Testis (tissue), 3 donors: ENCODE results near the gene NEAT1. TPM values are rescaled to one million over a fixed set of nuclear protein-coding genes. Genes with fewer than 3 reads are reported as not detected.

Experiments used
- DNase-seq: peaks from one replicate; pipeline ENCODE4 v3.0.0-alpha.2; 2019
- H3K27ac ChIP-seq, 2 donors: fragments of 200-600 bp; sonication (generic); one replicate each; pipeline ENCODE4 v1.5.1; 2019
- H3K27me3 ChIP-seq: fragments of 200-600 bp; sonication (generic); one replicate; pipeline ENCODE4 v1.5.1; 2019
- H3K36me3 ChIP-seq: fragments of 200-600 bp; sonication (generic); one replicate; pipeline ENCODE4 v1.5.1; 2017; ENCODE audit warnings: low read depth; ENCODE audit errors: missing control alignments
- H3K4me1 ChIP-seq: fragments of 200-600 bp; sonication (generic); one replicate; pipeline ENCODE4 v1.5.1; 2019
- H3K4me3 ChIP-seq, 2 donors: fragments of 200-600 bp; sonication (generic); one replicate each; pipeline ENCODE4 v1.5.1; 2017 to 2019
- H3K9me3 ChIP-seq: fragments of 200-600 bp; sonication (generic); one replicate; pipeline ENCODE4 v1.5.1; 2017
- CTCF ChIP-seq, 3 experiments: fragments of 450-650 bp in 2 of 3; fragments of 200-600 bp in 1 of 3; sonication (generic) in 1 of 3; IDR thresholded peaks; one replicate each; pipeline ENCODE4 v1.5.1; 2016 to 2019; ENCODE audit warnings: antibody characterized with exemption in 3 of 3, mild to moderate bottlenecking in 2 of 3, moderate library complexity in 1 of 3
- POLR2A ChIP-seq: fragments of 450-650 bp; IDR thresholded peaks from one replicate; pipeline ENCODE4 v1.6.1; 2017; ENCODE audit warnings: antibody characterized with exemption, mild to moderate bottlenecking, moderate library complexity
- WGBS, 2 donors: methylation state at CpG; one replicate each; pipeline ENCODE4 v1.1.5; 2018; 5-methylcytosine and 5-hydroxymethylcytosine counted together
- intact Hi-C: fragments of 100-400 bp; cut with DNase I; formaldehyde crosslinking; loops from one replicate; pipeline ENCODE4 v1.15.1; 2023; ENCODE audit warnings: low total_unique reads
- polyA plus RNA-seq: library from polyadenylated mRNA; stranded (reverse); fragments of 350-450 nt; fragmentation: Illumina TruSeq; extraction: RNeasy Lipid Tissue Mini Kit (QIAGEN cat#74804); gene quantifications from one replicate; pipeline ENCODE4 v1.2.3, GENCODE V29; 2014; ENCODE audit warnings: low read depth, low replicate concordance; ENCODE audit not compliant: insufficient read depth
- total RNA-seq, 2 donors: library from RNA; depleted of rRNA; stranded (reverse); fragments of >200 nt; gene quantifications; one replicate each; pipeline ENCODE4 v1.2.3, GENCODE V29; 2016

The NEAT1 gene
- total and polyA plus RNA-seq, 3 donors from 2014 or later = 189 to 243 (median 230) TPM

- Histone ChIP-seq H3K4me1 (peaks cover 43% of the 10 kb centered on the region), H3K4me3 (no peak overlapping the region), H3K9me3 (no peaks in the 10 kb centered on the region), H3K27me3 (no peaks in the 10 kb centered on the region), H3K27ac (peak overlapping the region; percentile 42 to 96), H3K36me3 (no peaks in the 10 kb centered on the region)
- no peak for TF ChIP-seq POLR2A
- no peak for TF ChIP-seq CTCF (IDR thresholded peaks at IDR 0.05)
- 29 to 47% methylated on average over 6 of the region's 6 CpGs for WGBS, 2 donors
- intact Hi-C loops = no loop called here
- DNase-seq = peak; percentile 16
Measured at GRCh38 chr11:65430406-65431217, 8.0 kb downstream of the NEAT1 start.

DNA sequence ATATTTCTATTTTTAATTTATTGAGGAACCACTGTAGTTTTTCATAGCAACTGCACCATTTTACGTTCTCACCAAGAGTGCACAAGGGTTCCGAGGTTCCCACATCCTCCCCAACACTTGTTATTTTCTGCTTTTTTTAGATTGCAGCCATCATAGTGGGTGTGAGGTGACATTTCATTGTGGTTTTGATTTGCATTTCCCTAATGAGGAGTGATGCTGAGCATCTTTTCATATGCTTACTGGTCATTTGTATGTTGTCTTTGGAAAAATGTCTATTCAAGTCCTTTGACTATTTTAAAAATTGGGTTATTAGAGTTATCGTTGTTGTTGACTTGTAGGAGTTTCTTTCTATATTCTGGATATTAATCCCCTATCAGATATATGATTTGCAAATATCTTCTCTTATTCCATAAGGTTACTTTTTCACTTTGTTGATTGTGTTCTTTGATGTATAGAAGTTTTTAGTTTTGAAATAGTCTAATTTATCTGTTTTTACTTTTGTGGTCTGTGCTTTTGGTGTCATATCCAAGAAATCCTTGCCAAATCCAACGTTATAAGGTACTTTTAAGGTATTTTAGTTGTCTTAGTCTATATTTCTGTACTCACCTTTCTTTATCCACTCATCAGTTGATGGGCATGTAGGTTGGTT is 9.0 kb downstream of the NEAT1 start:
- intact Hi-C loops = no loop called here

DNA sequence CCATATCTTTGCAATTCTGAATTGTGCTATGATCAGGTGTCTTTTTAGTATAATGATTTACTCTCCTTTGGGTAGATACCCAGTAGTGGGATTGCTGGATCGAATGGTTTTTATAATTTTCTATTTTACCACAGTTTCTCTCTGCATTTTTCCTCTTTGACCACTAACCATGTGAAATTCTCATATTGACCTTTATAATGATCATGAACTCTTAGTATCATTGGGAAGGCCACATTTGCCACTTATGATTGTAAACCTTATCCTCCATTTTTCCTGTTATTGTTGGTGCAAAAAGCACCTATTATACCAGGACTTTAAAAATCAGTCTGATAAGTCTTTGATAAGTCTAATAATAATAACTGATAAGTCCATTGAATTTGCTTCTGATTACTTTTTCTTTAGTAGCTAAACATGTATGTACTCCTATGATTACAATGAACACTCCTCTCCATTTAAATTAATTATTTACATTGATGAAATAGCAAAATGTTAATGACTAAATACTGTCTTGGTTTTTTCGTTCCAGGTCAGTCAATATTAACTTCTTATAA is 9.6 kb downstream of the NEAT1 start:
- Histone ChIP-seq H3K9me3 (no peaks in the 10 kb centered on the region), H3K27ac (peak overlapping the region in 1 of 2 donors; percentile 6), H3K4me1 (peaks cover 41% of the 10 kb centered on the region), H3K4me3 (no peak overlapping the region), H3K27me3 (no peaks in the 10 kb centered on the region), H3K36me3 (no peaks in the 10 kb centered on the region)
- TF ChIP-seq CTCF (IDR thresholded peaks at IDR 0.05) (no peak), POLR2A (no peak)
- WGBS, 2 donors = 71 to 73% methylated on average over 2 of the region's 2 CpGs
- DNase-seq = no peak
- intact Hi-C loops = no loop called here

More for the DNA sequence above, 9.0 kb downstream of the NEAT1 start:
- Histone ChIP-seq H3K4me3 (no peak overlapping the region), H3K27me3 (no peaks in the 10 kb centered on the region), H3K36me3 (no peaks in the 10 kb centered on the region), H3K27ac (peak overlapping the region in 1 of 2 donors; percentile 96), H3K9me3 (no peaks in the 10 kb centered on the region), H3K4me1 (peaks cover 43% of the 10 kb centered on the region)
- DNase-seq = peak; percentile 12
- 40 to 41% methylated on average over 4 of the region's 4 CpGs for WGBS, 2 donors
- TF ChIP-seq CTCF (IDR thresholded peaks at IDR 0.05) = no peak
- no peak for TF ChIP-seq POLR2A

DNA sequence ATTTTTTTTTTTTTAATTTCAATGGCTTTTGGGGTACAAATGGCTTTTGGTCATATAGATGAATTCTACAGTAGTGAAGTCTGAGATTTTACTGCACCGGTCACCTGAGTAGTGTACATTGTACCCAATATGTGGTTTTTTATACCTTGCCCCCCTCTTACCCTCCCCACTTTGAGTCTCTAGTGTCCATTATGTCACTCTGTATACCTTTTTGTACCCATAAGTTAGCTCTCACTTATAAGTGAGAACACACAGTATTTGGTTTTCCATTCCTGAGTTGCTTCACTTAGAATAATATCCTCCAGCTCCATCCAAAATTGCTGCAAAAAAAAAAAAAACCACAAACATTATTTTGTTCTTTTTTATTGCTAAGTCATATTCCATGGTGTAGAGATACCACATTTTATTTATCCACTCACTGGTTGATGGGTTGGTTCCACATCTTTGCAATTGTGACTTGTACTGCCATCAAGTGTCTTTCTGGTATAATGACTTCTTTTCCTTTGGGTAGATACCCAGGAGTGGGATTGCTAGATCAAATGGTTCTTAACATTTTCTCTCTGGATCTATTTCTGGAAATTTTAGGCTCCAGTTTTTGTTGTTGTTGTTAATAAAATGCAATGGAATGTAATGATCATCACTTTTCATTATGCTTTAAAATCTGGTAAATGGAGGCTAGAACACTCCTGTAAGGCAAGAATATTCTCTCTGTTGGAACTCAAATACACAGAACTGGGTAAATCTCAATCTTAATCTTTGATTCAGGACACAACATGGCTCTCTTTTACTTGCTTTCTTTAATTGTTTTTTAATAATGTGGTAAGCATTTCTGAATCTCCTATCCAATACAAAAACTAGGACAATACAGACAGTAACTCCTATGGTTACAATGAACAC is 10.3 kb downstream of the NEAT1 start:
- H3K27ac ChIP-seq = no peak overlapping the region
- no peaks in the 10 kb centered on the region for H3K27me3 ChIP-seq
- no peak for TF ChIP-seq POLR2A
- TF ChIP-seq CTCF (IDR thresholded peaks at IDR 0.05) = peak in 2 of 3 experiments; percentile 5 to 24
- no peak overlapping the region for H3K4me3 ChIP-seq
- WGBS, 2 donors = 94 to 95% methylated on average over 1 of the region's 1 CpG
- no peaks in the 10 kb centered on the region for H3K36me3 ChIP-seq
- DNase-seq = no peak
- intact Hi-C loops = no loop called here
- H3K9me3 ChIP-seq = no peaks in the 10 kb centered on the region
- peaks cover 33% of the 10 kb centered on the region for H3K4me1 ChIP-seq
